Gastrocnemius medialis (tissue), 4 donors: ENCODE measurements around the gene POU2F2. TPM values are rescaled to one million over a fixed set of nuclear protein-coding genes. Genes with fewer than 3 reads are reported as not detected.

Experiments used
- ATAC-seq, 2 donors: fragments of 150-250 bp; one replicate each; pipeline ENCODE4 v1.9.1; 2016
- DNase-seq, 2 donors: peaks; one replicate each; pipeline ENCODE4 v3.0.0-alpha.2; 2019
- H3K27ac ChIP-seq, 4 donors: fragments of 200-600 bp; sonication (generic); 1 replicate in 1 of 4; 2 replicates in 3 of 4; pipeline ENCODE4 v1.5.1; 2016 to 2018; ENCODE audit warnings: mild to moderate bottlenecking in 2 of 4, moderate library complexity in 1 of 4
- H3K27me3 ChIP-seq, 3 donors: fragments of 200-600 bp; sonication (generic) in 2 of 3; 1 replicate in 1 of 3; 2 replicates in 2 of 3; pipeline versions ENCODE4 v1.5.1 to v1.6.0; 2016 to 2019; ENCODE audit warnings: mild to moderate bottlenecking in 1 of 3, moderate library complexity in 1 of 3
- H3K36me3 ChIP-seq, 2 donors: fragments of 200-600 bp; sonication (generic) in 1 of 2; one replicate each; pipeline ENCODE4 v1.5.1; 2017 to 2018
- H3K4me1 ChIP-seq, 2 donors: fragments of 200-600 bp; sonication (generic) in 1 of 2; one replicate each; pipeline ENCODE4 v1.5.1; 2016 to 2017; ENCODE audit warnings: mild to moderate bottlenecking in 2 of 2
- H3K4me3 ChIP-seq, 4 donors: fragments of 200-600 bp; sonication (generic) in 3 of 4; 1 replicate in 1 of 4; 2 replicates in 3 of 4; pipeline ENCODE4 v1.5.1; 2016 to 2019; ENCODE audit warnings: mild to moderate bottlenecking in 2 of 4
- H3K9me3 ChIP-seq, 3 donors: fragments of 200-600 bp; sonication (generic) in 2 of 3; 1 replicate in 1 of 3; 2 replicates in 2 of 3; pipeline ENCODE4 v1.5.1; 2016 to 2019
- POLR2A ChIP-seq, 2 donors: fragments of 450-650 bp; IDR thresholded peaks; one replicate each; pipeline ENCODE4 v1.6.1; 2017; ENCODE audit warnings: antibody characterized with exemption in 2 of 2, mild to moderate bottlenecking in 2 of 2, moderate library complexity in 2 of 2
- in situ Hi-C, 4 donors: fragments of 200-750 bp; cut with MboI; loops; one replicate each; pipeline versions ENCODE4 v1.15.0 to v1.8.0; 2017; ENCODE audit warnings: low sequenced_read_pairs in 4 of 4
- intact Hi-C: fragments of 100-400 bp; cut with DNase I; formaldehyde crosslinking; loops from one replicate; pipeline ENCODE4 v1.15.1; 2023; ENCODE audit warnings: low total_unique reads
- total RNA-seq, 4 donors: library from RNA; depleted of rRNA; stranded (reverse); fragments of >200 nt; gene quantifications; one replicate each; pipeline versions ENCODE4 v1.1.0 to v1.2.3, GENCODE V29; 2016
- TF ChIP-seq, protein P1 (sequence below), 5 experiments: fragments of 450-650 bp in 3 of 5; fragments of 200-600 bp in 2 of 5; sonication (generic) in 2 of 5; IDR thresholded peaks in 4 of 5; conservative IDR thresholded peaks in 1 of 5; 1 replicate in 4 of 5; 2 replicates in 1 of 5; pipeline ENCODE4 v1.5.1; 2016 to 2019; ENCODE audit warnings: antibody characterized with exemption in 5 of 5, mild to moderate bottlenecking in 3 of 5, moderate library complexity in 3 of 5

The POU2F2 gene
- total RNA-seq, 4 donors from 2014 or later, result 0.26 to 1.7 (median 1.6) TPM; not detected in 1

DNA sequence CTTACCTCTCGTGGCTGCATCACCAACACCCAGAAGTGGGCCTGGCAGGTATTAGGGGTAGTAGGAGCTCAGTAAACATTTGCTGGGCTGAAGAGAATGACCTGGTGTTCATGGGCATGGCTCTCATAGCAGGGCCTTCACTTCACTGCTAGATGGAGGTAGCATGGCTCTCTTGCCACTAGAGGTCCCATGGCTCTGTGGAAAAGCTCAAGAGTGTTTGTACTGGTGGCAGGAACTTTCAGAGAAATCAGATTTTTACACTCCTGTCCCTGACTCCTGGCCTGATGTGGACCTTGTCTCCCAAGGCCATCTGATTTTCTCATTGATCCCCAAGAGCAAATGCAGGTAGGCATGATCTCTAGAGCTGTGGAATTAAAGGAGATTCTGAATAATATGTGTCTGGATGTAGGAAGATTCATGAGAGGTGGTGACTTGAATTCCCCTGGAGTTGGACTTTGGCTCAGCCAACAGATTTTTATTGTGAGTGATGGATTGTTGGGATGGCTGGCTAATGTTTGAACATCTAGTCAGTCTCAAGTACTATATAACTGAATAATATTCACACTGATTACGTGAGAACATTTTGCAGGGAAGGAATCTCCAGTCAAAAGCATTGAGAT, 50.6 kb downstream of the POU2F2 start:
- TF ChIP-seq, protein P1, sequence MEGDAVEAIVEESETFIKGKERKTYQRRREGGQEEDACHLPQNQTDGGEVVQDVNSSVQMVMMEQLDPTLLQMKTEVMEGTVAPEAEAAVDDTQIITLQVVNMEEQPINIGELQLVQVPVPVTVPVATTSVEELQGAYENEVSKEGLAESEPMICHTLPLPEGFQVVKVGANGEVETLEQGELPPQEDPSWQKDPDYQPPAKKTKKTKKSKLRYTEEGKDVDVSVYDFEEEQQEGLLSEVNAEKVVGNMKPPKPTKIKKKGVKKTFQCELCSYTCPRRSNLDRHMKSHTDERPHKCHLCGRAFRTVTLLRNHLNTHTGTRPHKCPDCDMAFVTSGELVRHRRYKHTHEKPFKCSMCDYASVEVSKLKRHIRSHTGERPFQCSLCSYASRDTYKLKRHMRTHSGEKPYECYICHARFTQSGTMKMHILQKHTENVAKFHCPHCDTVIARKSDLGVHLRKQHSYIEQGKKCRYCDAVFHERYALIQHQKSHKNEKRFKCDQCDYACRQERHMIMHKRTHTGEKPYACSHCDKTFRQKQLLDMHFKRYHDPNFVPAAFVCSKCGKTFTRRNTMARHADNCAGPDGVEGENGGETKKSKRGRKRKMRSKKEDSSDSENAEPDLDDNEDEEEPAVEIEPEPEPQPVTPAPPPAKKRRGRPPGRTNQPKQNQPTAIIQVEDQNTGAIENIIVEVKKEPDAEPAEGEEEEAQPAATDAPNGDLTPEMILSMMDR (IDR thresholded peaks at IDR 0.05 in 4 of 5, conservative IDR thresholded peaks at IDR 0.05 in 1 of 5), result peak in 1 of 5 experiments; percentile 17
- no peak for TF ChIP-seq POLR2A (IDR thresholded peaks at IDR 0.05)
- Histone ChIP-seq H3K4me1 (peaks cover 7 to 9% of the 10 kb centered on the region in 2 donors), H3K4me3 (no peak overlapping the region), H3K9me3 (no peaks in the 10 kb centered on the region), H3K36me3 (peaks cover 0 to 39% of the 10 kb centered on the region in 2 donors), H3K27ac (no peak overlapping the region), H3K27me3 (no peaks in the 10 kb centered on the region)
- intact Hi-C loops (no loop called here), in situ Hi-C loops (no loop called here)
- ATAC-seq (no peak), DNase-seq (no peak)

GRCh38 chr19:42080764-42081375, 51.4 kb downstream of the POU2F2 start:
- Histone ChIP-seq H3K4me1 (peaks cover 9 to 11% of the 10 kb centered on the region in 2 donors), H3K27ac (no peak overlapping the region), H3K9me3 (no peaks in the 10 kb centered on the region), H3K36me3 (peaks cover 0 to 39% of the 10 kb centered on the region in 2 donors), H3K27me3 (no peaks in the 10 kb centered on the region), H3K4me3 (no peak overlapping the region)
- intact Hi-C loops (no loop called here), in situ Hi-C loops (no loop called here)
- DNase-seq (no peak), ATAC-seq (no peak)
- TF ChIP-seq POLR2A (IDR thresholded peaks at IDR 0.05), result no peak
- TF ChIP-seq, protein P1 (IDR thresholded peaks at IDR 0.05 in 4 of 5, conservative IDR thresholded peaks at IDR 0.05 in 1 of 5), result no peak

DNA sequence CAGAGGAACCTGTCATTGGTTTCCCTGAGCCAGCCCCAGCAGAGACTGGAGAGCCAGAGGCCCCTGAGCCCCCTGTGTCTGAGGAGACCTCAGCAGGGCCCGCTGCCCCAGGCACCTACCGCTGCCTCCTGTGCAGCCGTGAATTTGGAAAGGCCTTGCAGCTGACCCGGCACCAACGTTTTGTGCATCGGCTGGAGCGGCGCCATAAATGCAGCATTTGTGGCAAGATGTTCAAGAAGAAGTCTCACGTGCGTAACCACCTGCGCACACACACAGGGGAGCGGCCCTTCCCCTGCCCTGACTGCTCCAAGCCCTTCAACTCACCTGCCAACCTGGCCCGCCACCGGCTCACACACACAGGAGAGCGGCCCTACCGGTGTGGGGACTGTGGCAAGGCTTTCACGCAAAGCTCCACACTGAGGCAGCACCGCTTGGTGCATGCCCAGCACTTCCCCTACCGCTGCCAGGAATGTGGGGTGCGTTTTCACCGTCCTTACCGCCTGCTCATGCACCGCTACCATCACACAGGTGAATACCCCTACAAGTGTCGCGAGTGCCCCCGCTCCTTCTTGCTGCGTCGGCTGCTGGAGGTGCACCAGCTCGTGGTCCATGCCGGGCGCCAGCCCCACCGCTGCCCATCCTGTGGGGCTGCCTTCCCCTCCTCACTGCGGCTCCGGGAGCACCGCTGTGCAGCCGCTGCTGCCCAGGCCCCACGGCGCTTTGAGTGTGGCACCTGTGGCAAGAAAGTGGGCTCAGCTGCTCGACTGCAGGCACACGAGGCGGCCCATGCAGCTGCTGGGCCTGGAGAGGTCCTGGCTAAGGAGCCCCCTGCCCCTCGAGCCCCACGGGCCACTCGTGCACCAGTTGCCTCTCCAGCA, 52.1 kb downstream of the POU2F2 start:
- Histone ChIP-seq H3K9me3 (no peaks in the 10 kb centered on the region), H3K27ac (no peak overlapping the region), H3K36me3 (peaks cover 0 to 39% of the 10 kb centered on the region in 2 donors), H3K4me3 (no peak overlapping the region), H3K4me1 (peaks cover 9 to 11% of the 10 kb centered on the region in 2 donors), H3K27me3 (no peaks in the 10 kb centered on the region)
- intact Hi-C loops, result loop anchor here (5.0 kb wide), 1 partner anchor 218 kb away; the partner anchor contains the start of gene RPS19
- in situ Hi-C loops, result no loop called here
- no peak for ATAC-seq
- no peak for DNase-seq
- TF ChIP-seq POLR2A (IDR thresholded peaks at IDR 0.05), result no peak
- TF ChIP-seq, protein P1 (IDR thresholded peaks at IDR 0.05 in 4 of 5, conservative IDR thresholded peaks at IDR 0.05 in 1 of 5), result no peak

DNA sequence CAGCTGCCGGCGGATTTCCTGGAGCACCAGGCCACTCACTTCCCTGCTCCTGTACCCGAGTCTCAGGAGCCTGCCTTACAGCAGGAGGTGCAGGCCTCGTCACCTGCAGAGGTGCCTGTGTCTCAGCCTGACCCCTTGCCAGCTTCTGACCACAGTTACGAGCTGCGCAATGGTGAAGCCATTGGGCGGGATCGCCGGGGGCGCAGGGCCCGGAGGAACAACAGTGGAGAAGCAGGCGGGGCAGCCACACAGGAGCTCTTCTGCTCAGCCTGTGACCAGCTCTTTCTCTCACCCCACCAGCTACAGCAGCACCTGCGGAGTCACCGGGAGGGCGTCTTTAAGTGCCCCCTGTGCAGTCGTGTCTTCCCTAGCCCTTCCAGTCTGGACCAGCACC, 53.0 kb downstream of the POU2F2 start:
- ATAC-seq (no peak), DNase-seq (no peak)
- Histone ChIP-seq H3K4me1 (peaks cover 15 to 18% of the 10 kb centered on the region in 2 donors), H3K36me3 (peaks cover 0 to 39% of the 10 kb centered on the region in 2 donors), H3K9me3 (no peaks in the 10 kb centered on the region), H3K27me3 (no peaks in the 10 kb centered on the region), H3K27ac (no peak overlapping the region), H3K4me3 (no peak overlapping the region)
- TF ChIP-seq, protein P1 (IDR thresholded peaks at IDR 0.05 in 4 of 5, conservative IDR thresholded peaks at IDR 0.05 in 1 of 5), result no peak
- no peak for TF ChIP-seq POLR2A (IDR thresholded peaks at IDR 0.05)
- intact Hi-C loops (loop anchor here (5.0 kb wide), 1 partner anchor 217 kb away; the partner anchor contains the start of gene RPS19), in situ Hi-C loops (no loop called here)
